Spleen (tissue), 11 donors: Measurements from ENCODE around the gene TAF8. TPM values are rescaled to one million over a fixed set of nuclear protein-coding genes. Genes with fewer than 3 reads are reported as not detected.

ENCODE experiments used
- DNase-seq: peaks from one replicate; pipeline ENCODE4 v3.0.0-alpha.2; 2020
- H3K27ac ChIP-seq, 8 donors: fragments of 200-600 bp; sonication (generic) in 7 of 8; 1 replicate in 4 of 8; 2 replicates in 4 of 8; pipeline versions ENCODE4 v1.5.0 to v1.8.0; 2016 to 2021; ENCODE audit warnings: inconsistent platforms in 4 of 8, mild to moderate bottlenecking in 4 of 8, moderate library complexity in 1 of 8
- H3K27me3 ChIP-seq, 7 donors: fragments of 200-600 bp; sonication (generic) in 6 of 7; replicated peaks in 1 of 7; 1 replicate in 4 of 7; 2 replicates in 3 of 7; pipeline versions ENCODE4 v1.5.0 to v1.8.0; 2016 to 2021; ENCODE audit warnings: inconsistent platforms in 3 of 7, mild to moderate bottlenecking in 1 of 7
- H3K36me3 ChIP-seq, 6 donors: fragments of 200-600 bp; sonication (generic) in 5 of 6; 1 replicate in 4 of 6; 2 replicates in 2 of 6; pipeline versions ENCODE4 v1.5.0 to v1.8.0; 2016 to 2021; ENCODE audit warnings: inconsistent platforms in 2 of 6
- H3K4me1 ChIP-seq, 6 donors: fragments of 200-600 bp; sonication (generic) in 5 of 6; 1 replicate in 3 of 6; 2 replicates in 3 of 6; pipeline versions ENCODE4 v1.5.0 to v1.8.0; 2016 to 2021; ENCODE audit warnings: inconsistent platforms in 3 of 6
- H3K4me3 ChIP-seq, 8 donors: fragments of 200-600 bp; sonication (generic) in 7 of 8; 1 replicate in 4 of 8; 2 replicates in 4 of 8; pipeline versions ENCODE4 v1.5.0 to v1.8.0; 2016 to 2021; ENCODE audit warnings: inconsistent platforms in 4 of 8, mild to moderate bottlenecking in 4 of 8, moderate library complexity in 2 of 8
- H3K9me3 ChIP-seq, 8 donors: fragments of 200-600 bp; sonication (generic) in 7 of 8; 1 replicate in 4 of 8; 2 replicates in 4 of 8; pipeline versions ENCODE4 v1.5.0 to v1.8.0; 2016 to 2021; ENCODE audit warnings: inconsistent platforms in 4 of 8
- CTCF ChIP-seq, 11 experiments: fragments of 200-600 bp in 7 of 11; fragments of 450-650 bp in 4 of 11; sonication (generic) in 4 of 11; IDR thresholded peaks in 8 of 11; conservative IDR thresholded peaks in 3 of 11; 1 replicate in 7 of 11; 2 replicates in 4 of 11; pipeline versions ENCODE4 v1.4.0 to v1.8.0; 2016 to 2021; ENCODE audit warnings: antibody characterized with exemption in 11 of 11, inconsistent platforms in 4 of 11, mild to moderate bottlenecking in 1 of 11
- POLR2A ChIP-seq, 3 donors: fragments of 450-650 bp; IDR thresholded peaks; one replicate each; pipeline ENCODE4 v1.5.1; 2017; ENCODE audit warnings: antibody characterized with exemption in 3 of 3, mild to moderate bottlenecking in 1 of 3
- POLR2AphosphoS5 ChIP-seq, 3 donors: sonication (generic); formaldehyde crosslinking; IDR thresholded peaks; one replicate each; pipeline ENCODE4 v1.5.1; 2017; ENCODE audit warnings: antibody characterized with exemption in 3 of 3
- WGBS, 5 donors: extraction: QIAGEN DNeasy Blood & Tissue Kit in 3 of 5; methylation state at CpG; one replicate each; pipeline versions ENCODE4 v1.1.5 to v1.1.7; 2013 to 2018; 5-methylcytosine and 5-hydroxymethylcytosine counted together
- intact Hi-C: fragments of 100-400 bp; cut with DNase I; formaldehyde crosslinking; loops from one replicate; pipeline ENCODE4 v1.15.0; 2023; ENCODE audit warnings: low total_unique reads
- polyA plus RNA-seq, 3 donors: library from polyadenylated mRNA; stranded (reverse); fragments of 200-250 nt; gene quantifications; one replicate each; pipeline ENCODE4 v1.2.1, GENCODE V29; 2013
- total RNA-seq, 7 donors: library from RNA; depleted of rRNA in 3 of 7; stranded (reverse); fragments of >200 nt in 3 of 7; fragmentation: NEBNext Ultra II Directional in 4 of 7; extraction: Animal tissue kit (Norgen Biotek cat#: 25700) in 4 of 7; gene quantifications; one replicate each; pipeline versions ENCODE4 v1.1.0 to v1.2.1, GENCODE V29; 2016 to 2021
- donor health status: healthy with polysubstance abuse.
- donor health status: DM: no; HTN: no; CAD: no; lungs with moderate emphysema.
- donor health status: DM: no; HTN: no; CAD: no.
- donor health status: Bipolar disorder and iron deficiency.
- donor health status: healthy.
- donor health status: DM: no; HTN: no; CAD: no.
- donor health status: DM: yes; HTN: yes; CAD: no.

The TAF8 gene
- total and polyA plus RNA-seq, 10 donors: 8.2 to 56.3 (median 35.4) TPM

- Histone ChIP-seq H3K4me3 (no peak overlapping the region), H3K36me3 (peaks cover 0 to 91% (median 50%) of the 10 kb centered on the region in 6 donors)
- 95 to 98% (median 95%) methylated on average over 10 of the region's 10 CpGs for WGBS, 5 donors
Observed at GRCh38 chr6:42079941-42080464, 29.7 kb downstream of the TAF8 start.

GRCh38 chr6:42083530-42083929 is 33.2 kb downstream of the TAF8 start:
- no peak overlapping the region for H3K27ac ChIP-seq

More at GRCh38 chr6:42079941-42080464, 29.7 kb downstream of the TAF8 start:
- TF ChIP-seq POLR2AphosphoS5 (IDR thresholded peaks at IDR 0.05) (no peak), POLR2A (IDR thresholded peaks at IDR 0.05) (no peak), CTCF (IDR thresholded peaks at IDR 0.05 in 8 of 11, conservative IDR thresholded peaks at IDR 0.05 in 3 of 11) (no peak)
- Histone ChIP-seq H3K27me3 (no peaks in the 10 kb centered on the region), H3K27ac (no peak overlapping the region), H3K9me3 (no peaks in the 10 kb centered on the region), H3K4me1 (peaks cover 0 to 16% (median 0%) of the 10 kb centered on the region in 6 donors)
- intact Hi-C loops: loop anchor here (5.0 kb wide), 1 partner anchor 87 kb away; no protein-coding TSS in a partner anchor
- DNase-seq: no peak

GRCh38 chr6:42084889-42085288 is 34.6 kb downstream of the TAF8 start:
- TF ChIP-seq POLR2A (IDR thresholded peaks at IDR 0.05) (no peak), POLR2AphosphoS5 (IDR thresholded peaks at IDR 0.05) (no peak), CTCF (IDR thresholded peaks at IDR 0.05 in 8 of 11, conservative IDR thresholded peaks at IDR 0.05 in 3 of 11) (no peak)
- H3K4me3 ChIP-seq: no peak overlapping the region
- H3K27me3 ChIP-seq: no peaks in the 10 kb centered on the region
- DNase-seq: peak; percentile 6
- no peak overlapping the region for H3K27ac ChIP-seq
- WGBS, 5 donors: 62 to 94% (median 86%) methylated on average over 5 of the region's 5 CpGs
- no peaks in the 10 kb centered on the region for H3K9me3 ChIP-seq
- intact Hi-C loops: no loop called here
- peaks cover 0 to 13% (median 0%) of the 10 kb centered on the region in 6 donors for H3K4me1 ChIP-seq
- peaks cover 0 to 63% (median 11%) of the 10 kb centered on the region in 6 donors for H3K36me3 ChIP-seq

More at GRCh38 chr6:42083530-42083929, 33.2 kb downstream of the TAF8 start:
- intact Hi-C loops: no loop called here
- DNase-seq: peak; percentile 27
- no peak overlapping the region for H3K4me3 ChIP-seq
- H3K4me1 ChIP-seq: peaks cover 0 to 13% (median 0%) of the 10 kb centered on the region in 6 donors
- TF ChIP-seq POLR2AphosphoS5 (IDR thresholded peaks at IDR 0.05) (peak in 2 of 3 donors; percentile 14 to 43), POLR2A (IDR thresholded peaks at IDR 0.05) (no peak), CTCF (IDR thresholded peaks at IDR 0.05 in 8 of 11, conservative IDR thresholded peaks at IDR 0.05 in 3 of 11) (no peak)
- no peaks in the 10 kb centered on the region for H3K27me3 ChIP-seq
- WGBS, 5 donors: 81 to 91% (median 83%) methylated on average over 5 of the region's 5 CpGs
- peaks cover 0 to 77% (median 24%) of the 10 kb centered on the region in 6 donors for H3K36me3 ChIP-seq
- H3K9me3 ChIP-seq: no peaks in the 10 kb centered on the region
